K562 (cell line): ENCODE data around the gene SLC26A8. TPM values are rescaled to one million over a fixed set of nuclear protein-coding genes. Genes with fewer than 3 reads are reported as not detected.
"Not testable (repeated sequence)": the region's sequence is repeated elsewhere in the genome, so short reads cannot be mapped to it uniquely, and the experiment has no call there.

Source experiments
- ATAC-seq: fragments of 200-7000 bp; cut with Tn5 transposase; 3 replicates; pipeline ENCODE4 v1.9.1; 2020; ENCODE audit warnings: moderate library complexity
- BruUV-seq: library from RNA; stranded (reverse); fragments of 400-500 nt; replicated peaks from 2 replicates; lab custom pipeline; 2021; lab: Mats Ljungman, UMichigan
- CTCF ChIA-PET: fragments of 300-600 bp; formaldehyde crosslinking; extraction: SDS; loops from one replicate; lab custom pipeline; 2021; ENCODE audit warnings: low intra/inter-chr PET ratio; lab: Yijun Ruan, JAX
- POLR2A ChIA-PET: fragments of 300-600, 350-650 bp; sonication (Branson Sonifier 250); formaldehyde crosslinking; extraction: SDS; loops from one replicate; lab custom pipeline; 2021; ENCODE audit warnings: antibody characterized with exemption, inconsistent platforms; lab: Yijun Ruan, JAX
- DNase-seq, 4 experiments: peaks; one replicate each; pipeline versions ENCODE4 v3.0.0 to v3.0.0-alpha.2; 2011 to 2018; ENCODE audit warnings: low spot score in 3 of 4, mixed read lengths in 3 of 4; ENCODE audit errors: extremely low read depth in 1 of 4
- FAIRE-seq: peaks from 2 replicates; lab custom pipeline; 2011; peaks lifted over from hg19 to GRCh38; lab: Jason Lieb, UNC
- H2AFZ ChIP-seq: 2 replicates; pipeline ENCODE4 v1.6.0; 2011; ENCODE audit warnings: low read depth, low read length, control low read depth, inconsistent platforms
- H3K27ac ChIP-seq: fragments of 200-600 bp; 3 replicates; pipeline ENCODE4 v1.8.0; 2011; ENCODE audit warnings: low read depth, mild to moderate bottlenecking, control low read depth, inconsistent platforms, low read length, moderate library complexity, mixed read lengths; ENCODE audit errors: extremely low read depth
- H3K27me3 ChIP-seq, 2 experiments: fragments of 300-600 bp in 1 of 2; 2 replicates in 1 of 2; 3 replicates in 1 of 2; pipeline versions ENCODE4 v1.6.0 to v1.8.0; 2011; ENCODE audit warnings: inconsistent platforms in 2 of 2, low read length in 2 of 2, mild to moderate bottlenecking in 1 of 2, mixed read lengths in 1 of 2, moderate library complexity in 1 of 2; ENCODE audit not compliant: control insufficient read depth in 2 of 2, insufficient read depth in 2 of 2
- H3K36me3 ChIP-seq: fragments of 300-600 bp; 3 replicates; pipeline ENCODE4 v1.8.0; 2011; ENCODE audit warnings: mild to moderate bottlenecking, low read length, inconsistent platforms; ENCODE audit not compliant: control insufficient read depth, insufficient read depth
- H3K4me1 ChIP-seq, 2 experiments: fragments of 200-600 bp in 1 of 2; replicated peaks in 1 of 2; 2 replicates in 1 of 2; 3 replicates in 1 of 2; pipeline versions ENCODE4 v1.5.1 to v1.8.0; 2011; ENCODE audit warnings: inconsistent platforms in 2 of 2, low read length in 2 of 2, mild to moderate bottlenecking in 1 of 2, mixed read lengths in 1 of 2, moderate library complexity in 1 of 2; ENCODE audit not compliant: control insufficient read depth in 2 of 2, insufficient read depth in 2 of 2
- H3K4me2 ChIP-seq: 2 replicates; pipeline ENCODE4 v1.6.1; 2011; ENCODE audit warnings: low read length, control low read depth, inconsistent platforms, mixed read lengths; ENCODE audit not compliant: insufficient read depth
- H3K4me3 ChIP-seq: fragments of 200-600 bp; sonication (generic), shearing (Covaris generic); 2 replicates; pipeline ENCODE4 v1.5.1; 2016; ENCODE audit warnings: control low read depth, inconsistent platforms
- H3K79me2 ChIP-seq: fragments of 200-600 bp; 3 replicates; pipeline ENCODE4 v1.8.0; 2011; ENCODE audit warnings: low read length, inconsistent platforms; ENCODE audit not compliant: control insufficient read depth, insufficient read depth
- H3K9ac ChIP-seq, 2 experiments: 2 replicates each; pipeline versions ENCODE4 v1.6.0 to v1.6.1; 2011; ENCODE audit warnings: low read depth in 2 of 2, low read length in 2 of 2, control low read depth in 1 of 2, inconsistent platforms in 1 of 2, mild to moderate bottlenecking in 1 of 2, mixed read lengths in 1 of 2; ENCODE audit not compliant: insufficient read depth in 1 of 2
- H3K9me1 ChIP-seq: one replicate; pipeline ENCODE4 v1.6.0; 2011; ENCODE audit warnings: inconsistent platforms, mild to moderate bottlenecking, low read length, moderate library complexity; ENCODE audit not compliant: control insufficient read depth, insufficient read depth
- H3K9me3 ChIP-seq: replicated peaks from 2 replicates; pipeline ENCODE4 v1.5.1; 2011; ENCODE audit warnings: low read depth, low read length, inconsistent platforms; ENCODE audit not compliant: control insufficient read depth, insufficient read depth
- H4K20me1 ChIP-seq: replicated peaks from 2 replicates; pipeline ENCODE4 v1.6.1; 2011; ENCODE audit warnings: low read length, inconsistent platforms, mixed read lengths; ENCODE audit not compliant: control insufficient read depth, insufficient read depth
- C11orf30 ChIP-seq: fragments of 450-650 bp; IDR thresholded peaks from 2 replicates; pipeline ENCODE4 v1.6.1; 2016; ENCODE audit warnings: low read depth, mild to moderate bottlenecking
- CBFB ChIP-seq: sonication (generic); formaldehyde crosslinking; IDR thresholded peaks from 2 replicates; pipeline ENCODE4 v1.4.0; 2020; ENCODE audit warnings: mild to moderate bottlenecking, missing genetic modification reagents
- CC2D1A ChIP-seq: fragments of 450-650 bp; IDR thresholded peaks from 2 replicates; pipeline ENCODE4 v1.6.1; 2017; ENCODE audit warnings: mild to moderate bottlenecking
- GABPB2 ChIP-seq: fragments of 250-450 bp; sonication (Bioruptor Pico); conservative IDR thresholded peaks from 2 replicates; pipeline ENCODE4 v1.5.1; 2021; ENCODE audit warnings: mild to moderate bottlenecking
- HDAC3 ChIP-seq: fragments of 450-650 bp; IDR thresholded peaks from 2 replicates; pipeline ENCODE4 v1.6.1; 2018; ENCODE audit warnings: borderline replicate concordance, mild to moderate bottlenecking, moderate library complexity; ENCODE audit not compliant: partially characterized antibody
- HOXB6 ChIP-seq: fragments of 250-450 bp; sonication (Bioruptor Pico); IDR thresholded peaks from 2 replicates; pipeline ENCODE4 v1.5.1; 2022; ENCODE audit warnings: mild to moderate bottlenecking, borderline replicate concordance
- KAT7 ChIP-seq: sonication (generic); formaldehyde crosslinking; IDR thresholded peaks from 2 replicates; pipeline ENCODE4 v1.8.0; 2022; ENCODE audit warnings: missing genetic modification reagents, mild to moderate bottlenecking, borderline replicate concordance
- KLF1 ChIP-seq: fragments of 450-650 bp; IDR thresholded peaks from 2 replicates; pipeline ENCODE4 v1.6.1; 2016; ENCODE audit warnings: missing genetic modification characterization, missing compliant biosample characterization
- MAFG ChIP-seq: fragments of 450-650 bp; conservative IDR thresholded peaks from 2 replicates; pipeline ENCODE4 v1.6.1; 2016; ENCODE audit warnings: missing genetic modification characterization, missing compliant biosample characterization
- NFIX ChIP-seq: fragments of 250-450 bp; sonication (Bioruptor Pico); IDR thresholded peaks from 2 replicates; pipeline ENCODE4 v1.4.0; 2020; ENCODE audit warnings: low read depth, mild to moderate bottlenecking, moderate library complexity
- NR1H2 ChIP-seq: sonication (generic); formaldehyde crosslinking; IDR thresholded peaks from 2 replicates; pipeline ENCODE4 v1.4.0; 2020; ENCODE audit warnings: mild to moderate bottlenecking, missing genetic modification reagents
- PCBP2 ChIP-seq: fragments of 200-400 bp; formaldehyde crosslinking; IDR thresholded peaks from 2 replicates; pipeline ENCODE4 v1.6.1; 2018; ENCODE audit warnings: low read length, low read depth, mild to moderate bottlenecking, moderate library complexity; ENCODE audit not compliant: poor library complexity, severe bottlenecking
- RBM17 ChIP-seq: fragments of 200-400 bp; formaldehyde crosslinking; IDR thresholded peaks from 2 replicates; pipeline ENCODE4 v1.6.1; 2017; ENCODE audit warnings: low read depth, mild to moderate bottlenecking, low read length, borderline replicate concordance
- TCF7 ChIP-seq: sonication (generic); IDR thresholded peaks from 2 replicates; pipeline ENCODE4 v1.6.1; 2016; ENCODE audit warnings: antibody characterized with exemption, borderline replicate concordance
- ZBTB7A ChIP-seq: IDR thresholded peaks from 2 replicates; pipeline ENCODE4 v1.6.1; 2011; ENCODE audit warnings: low read depth, mild to moderate bottlenecking, low read length, moderate library complexity, borderline replicate concordance; ENCODE audit not compliant: control insufficient read depth
- ZC3H4 ChIP-seq: sonication (generic); formaldehyde crosslinking; IDR thresholded peaks from 2 replicates; pipeline ENCODE4 v1.9.0; 2021; ENCODE audit warnings: missing genetic modification reagents, borderline replicate concordance
- ZNF316 ChIP-seq: fragments of 450-650 bp; IDR thresholded peaks from 2 replicates; pipeline ENCODE4 v1.6.1; 2016
- ZSCAN29 ChIP-seq: fragments of 450-650 bp; IDR thresholded peaks from 2 replicates; pipeline ENCODE4 v1.6.1; 2017
- WGBS: fragments of 100-300 bp; shearing (Covaris generic); methylation state at CpG from one replicate; pipeline ENCODE4 v1.1.6; 2016; ENCODE audit warnings: low coverage, mixed read lengths; ENCODE audit not compliant: insufficient coverage; ENCODE audit errors: missing lambda C conversion rate; 5-methylcytosine and 5-hydroxymethylcytosine counted together
- in situ Hi-C: fragments of 300-500 bp; cut with MboI; formaldehyde crosslinking; loops from 4 replicates; pipeline ENCODE4 v1.15.0; 2018; ENCODE audit warnings: inconsistent platforms, mixed read lengths
- intact Hi-C: fragments of 100-400 bp; cut with micrococcal nuclease; formaldehyde crosslinking; loops from 2 replicates; pipeline ENCODE4 v1.14.2; 2022
- polyA plus RNA-seq, 8 experiments: library from polyadenylated mRNA; depleted of rRNA in 4 of 8; stranded (reverse) in 5 of 8; unstranded in 3 of 8; fragments of >200 nt; fragmentation: Nextera tagmentation in 2 of 8; fragmentation: Illumina TruSeq in 1 of 8; extraction: Ambion mirVana in 2 of 8; extraction: Trizol in 1 of 8; gene quantifications; 2 replicates each; pipeline versions ENCODE4 v1.2.1 to v1.2.3, GENCODE V29; 2011 to 2014; ENCODE audit warnings: inconsistent platforms in 1 of 8, missing spikeins in 1 of 8
- total RNA-seq, 7 experiments: library from RNA; depleted of rRNA in 6 of 7; stranded (reverse); fragments of >200 nt in 6 of 7; fragmentation: Illumina TruSeq in 2 of 7; extraction: Trizol in 2 of 7; gene quantifications; 2 replicates each; pipeline versions ENCODE4 v1.2.1 to v1.2.3, GENCODE V29; 2011 to 2021; ENCODE audit warnings: low replicate concordance in 1 of 7

The SLC26A8 gene
- total and polyA plus RNA-seq, 9 of the 15 experiments (the other 6 are each of a cell fraction or from before 2014, with no cell fraction given): not detected

DNA sequence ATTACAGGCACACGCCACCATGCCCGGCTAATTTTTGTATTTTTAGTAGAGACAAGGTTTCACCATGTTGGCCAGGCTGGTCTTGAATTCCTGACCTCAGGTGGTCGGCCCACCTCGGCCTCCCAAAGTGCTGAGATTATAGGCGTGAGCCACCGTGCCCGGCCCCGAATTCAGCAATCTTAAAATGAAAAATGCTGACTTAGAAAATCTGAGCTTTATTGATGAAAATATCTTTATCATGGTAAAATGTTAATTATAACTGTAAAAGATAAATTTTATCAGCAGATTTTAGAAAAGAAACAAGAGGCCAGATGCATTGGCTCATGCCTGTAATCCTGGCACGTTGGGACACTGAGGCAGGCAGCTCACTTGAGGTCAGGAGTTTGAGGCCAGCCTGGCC, 36.4 kb downstream of the SLC26A8 start:
- H4K20me1 ChIP-seq, H3K4me3 ChIP-seq, FAIRE-seq, H2AFZ ChIP-seq, BruUV-seq, H3K4me2 ChIP-seq, H3K4me1 ChIP-seq, CTCF ChIA-PET, DNase-seq, H3K36me3 ChIP-seq, H3K79me2 ChIP-seq, H3K9me3 ChIP-seq, ATAC-seq, H3K9ac ChIP-seq, H3K9me1 ChIP-seq, intact Hi-C loops, in situ Hi-C loops, H3K27ac ChIP-seq: not testable (repeated sequence)
- 3% methylated on average over 9 of the region's 9 CpGs for WGBS
- H3K27me3 ChIP-seq: peaks cover 24 to 26% of the 10 kb centered on the region in 2 experiments
- TF ChIP-seq ZNF316: peak; percentile 83
- TF ChIP-seq C11orf30: peak; percentile 70
- TF ChIP-seq MAFG (tag): peak; percentile 60
- POLR2A ChIA-PET: interaction anchor here (0.6 to 2.3 kb wide), 5 partner anchors 9 to 435 kb away, joined by 3 to 12 read pairs (median 3); no protein-coding TSS in a partner anchor

DNA sequence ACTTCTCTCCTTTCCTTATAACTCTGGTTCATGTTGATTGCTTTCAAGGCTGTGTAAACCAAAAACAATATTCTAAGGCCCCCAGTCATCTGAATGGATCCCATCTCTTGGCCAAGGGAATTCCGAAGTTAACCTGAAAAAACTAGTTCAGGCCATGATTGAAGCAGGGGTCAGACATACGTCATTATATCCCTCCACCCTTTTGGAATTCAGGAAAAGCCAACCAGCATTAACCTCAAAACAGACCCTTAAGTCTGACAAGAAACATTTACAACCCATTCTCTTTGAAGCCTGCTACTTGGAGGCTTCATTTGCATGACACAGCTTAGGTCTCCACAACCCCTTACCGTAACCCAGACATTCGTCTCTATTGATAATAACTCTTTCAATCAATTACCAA, 39.7 kb downstream of the SLC26A8 start:
- intact Hi-C loops (no loop called here), in situ Hi-C loops (no loop called here)
- CTCF ChIA-PET: interaction anchor here (0.7 kb wide), 1 partner anchor 22 kb away, joined by 3 read pairs; no protein-coding TSS in a partner anchor
- peaks cover 29 to 33% of the 10 kb centered on the region in 2 experiments for H3K27me3 ChIP-seq
- WGBS: 2% methylated on average over 4 of the region's 4 CpGs
- no peaks in the 10 kb centered on the region for H3K9me1 ChIP-seq
- no TSS peak for BruUV-seq
- DNase-seq (no peak), ATAC-seq (no peak), FAIRE-seq (no peak)
- POLR2A ChIA-PET: interaction anchor here (0.5 to 0.8 kb wide), 2 partner anchors 52 to 334 kb away, joined by 3 to 4 read pairs; no protein-coding TSS in a partner anchor
- H2AFZ ChIP-seq: no peak overlapping the region
- no peak overlapping the region for H3K27ac ChIP-seq
- H3K4me1 ChIP-seq: no peaks in the 10 kb centered on the region
- H3K4me2 ChIP-seq: no peak overlapping the region
- H3K36me3 ChIP-seq: no peaks in the 10 kb centered on the region
- H3K79me2 ChIP-seq: no peaks in the 10 kb centered on the region
- no peaks in the 10 kb centered on the region for H4K20me1 ChIP-seq
- no peaks in the 10 kb centered on the region for H3K9me3 ChIP-seq
- no peak overlapping the region for H3K4me3 ChIP-seq
- H3K9ac ChIP-seq: no peak overlapping the region
- no peak for TF ChIP-seq GABPB2 (CRISPR knock-in tag)
- no peak for TF ChIP-seq CBFB (CRISPR knock-in tag)
- TF ChIP-seq PCBP2: no peak
- no peak for TF ChIP-seq HDAC3
- TF ChIP-seq KLF1 (tag): no peak
- TF ChIP-seq NFIX (CRISPR knock-in tag): no peak
- no peak for TF ChIP-seq TCF7
- no peak for TF ChIP-seq ZC3H4 (CRISPR knock-in tag)
- no peak for TF ChIP-seq KAT7
- no peak for TF ChIP-seq HOXB6 (CRISPR knock-in tag)
- no peak for TF ChIP-seq RBM17
- no peak for TF ChIP-seq ZBTB7A
- TF ChIP-seq CC2D1A: no peak
- TF ChIP-seq ZSCAN29: no peak
- TF ChIP-seq NR1H2 (CRISPR knock-in tag): no peak
